Measurements from ENCODE around the gene PAK2.
"Not testable (repeated sequence)": the region's sequence is repeated elsewhere in the genome, so short reads cannot be mapped to it uniquely, and the experiment has no call there.

Gene PAK2

GRCh38 chr3:196711838-196712513 lies 27.7 kb upstream of the PAK2 start, which contains the start of the genes CEP19 and PIGX:
Gene CEP19, minus strand, starts transcription at chr3:196712250. Its CDS starts 3,593 bp downstream, at chr3:196708657.
Gene PIGX, plus strand, starts transcription at chr3:196712377.
- DNase-seq: peak; percentile 89 to 94
- peak; percentile 80 for TF ChIP-seq POLR2A (IDR thresholded peaks at IDR 0.05; ENCODE audit: low read length)
- TF ChIP-seq GATA1 (IDR thresholded peaks at IDR 0.05; ENCODE audit: low read depth, low read length): no peak

GRCh38 chr3:196712514-196713413 lies 26.9 kb upstream of the PAK2 start:
- DNase-seq: peak in 1 of 2 experiments; percentile 91
- peak; percentile 35 for TF ChIP-seq POLR2A (IDR thresholded peaks at IDR 0.05; ENCODE audit: low read length)
- TF ChIP-seq GATA1 (IDR thresholded peaks at IDR 0.05; ENCODE audit: low read depth, low read length): no peak

GRCh38 chr3:196717162-196717561 lies 22.5 kb upstream of the PAK2 start:
- not testable (repeated sequence) for DNase-seq

GRCh38 chr3:196721097-196721496 lies 18.6 kb upstream of the PAK2 start:
- no peak for DNase-seq
- TF ChIP-seq POLR2A (IDR thresholded peaks at IDR 0.05; ENCODE audit: low read length) (no peak), GATA1 (IDR thresholded peaks at IDR 0.05; ENCODE audit: low read depth, low read length) (no peak)

GRCh38 chr3:196726788-196727675 lies 12.6 kb upstream of the PAK2 start:
- DNase-seq: no peak
- TF ChIP-seq GATA1 (IDR thresholded peaks at IDR 0.05; ENCODE audit: low read depth, low read length) (no peak), POLR2A (IDR thresholded peaks at IDR 0.05; ENCODE audit: low read length) (no peak)

GRCh38 chr3:196735751-196736150 lies 3.9 kb upstream of the PAK2 start:
- TF ChIP-seq POLR2A (IDR thresholded peaks at IDR 0.05; ENCODE audit: low read length) (no peak), GATA1 (IDR thresholded peaks at IDR 0.05; ENCODE audit: low read depth, low read length) (no peak)
- no peak for DNase-seq

- no peak for DNase-seq
- no peak for TF ChIP-seq POLR2A (IDR thresholded peaks at IDR 0.05; ENCODE audit: low read length)
- TF ChIP-seq GATA1 (IDR thresholded peaks at IDR 0.05; ENCODE audit: low read depth, low read length): no peak
Measured at GRCh38 chr3:196736670-196737374, 2.8 kb upstream of the PAK2 start.

GRCh38 chr3:196737655-196738054 lies 2.0 kb upstream of the PAK2 start:
- no peak for DNase-seq
- TF ChIP-seq GATA1 (IDR thresholded peaks at IDR 0.05; ENCODE audit: low read depth, low read length) (no peak), POLR2A (IDR thresholded peaks at IDR 0.05; ENCODE audit: low read length) (no peak)

GRCh38 chr3:196740481-196741248 lies 1.0 kb downstream of the PAK2 start:
- TF ChIP-seq GATA1 (IDR thresholded peaks at IDR 0.05; ENCODE audit: low read depth, low read length) (no peak), POLR2A (IDR thresholded peaks at IDR 0.05; ENCODE audit: low read length) (peak; percentile 0)
- peak; percentile 59 to 71 for DNase-seq

GRCh38 chr3:196741249-196741889 lies 1.7 kb downstream of the PAK2 start:
- DNase-seq: peak in 1 of 2 experiments; percentile 35
- TF ChIP-seq POLR2A (IDR thresholded peaks at IDR 0.05; ENCODE audit: low read length) (no peak), GATA1 (IDR thresholded peaks at IDR 0.05; ENCODE audit: low read depth, low read length) (no peak)

GRCh38 chr3:196743569-196743968 lies 3.9 kb downstream of the PAK2 start:
- not testable (repeated sequence) for DNase-seq

GRCh38 chr3:196749125-196749524 lies 9.5 kb downstream of the PAK2 start:
- TF ChIP-seq POLR2A (IDR thresholded peaks at IDR 0.05; ENCODE audit: low read length): no peak
- no peak for TF ChIP-seq GATA1 (IDR thresholded peaks at IDR 0.05; ENCODE audit: low read depth, low read length)
- no peak for DNase-seq
